D721Med (cell line): Measurements from ENCODE around the gene PCGF3.

Experiments
- DNase-seq: peaks from one replicate; pipeline ENCODE4 v3.0.0; 2011; ENCODE audit warnings: low spot score; ENCODE audit not compliant: insufficient read length
- FAIRE-seq: peaks from 2 replicates; lab custom pipeline; 2011; peaks lifted over from hg19 to GRCh38; lab: Jason Lieb, UNC
- CTCF ChIP-seq: IDR thresholded peaks from 2 replicates; pipeline ENCODE4 v1.5.1; 2012; ENCODE audit warnings: mild to moderate bottlenecking, control low read depth; ENCODE audit not compliant: insufficient read depth; ENCODE audit errors: missing control alignments

Gene PCGF3

GRCh38 chr4:686413-687040, 19.1 kb upstream of the PCGF3 start:
- DNase-seq: no peak
- no peak for FAIRE-seq

GRCh38 chr4:687048-687970, 18.3 kb upstream of the PCGF3 start:
- TF ChIP-seq CTCF: no peak
- no peak for FAIRE-seq
- DNase-seq: no peak

More at GRCh38 chr4:686413-687040, 19.1 kb upstream of the PCGF3 start:
- TF ChIP-seq CTCF: no peak

- TF ChIP-seq CTCF: no peak
- no peak for FAIRE-seq
- DNase-seq: no peak
These were observed 17.4 kb upstream of the PCGF3 start for GRCh38 chr4:687971-688853.

GRCh38 chr4:688854-689681, 16.6 kb upstream of the PCGF3 start, which contains the start of gene SLC49A3:
TSS of gene SLC49A3 (minus strand) at chr4:689151. CDS start at chr4:689127, 24 bp downstream.
- no peak for TF ChIP-seq CTCF
- DNase-seq (no peak), FAIRE-seq (no peak)

GRCh38 chr4:689723-690122, 15.9 kb upstream of the PCGF3 start:
- TF ChIP-seq CTCF: no peak
- no peak for DNase-seq
- FAIRE-seq: no peak
